Peyer's patch (tissue), 4 donors: ENCODE measurements around the gene APOM. TPM values are rescaled to one million over a fixed set of nuclear protein-coding genes. Genes with fewer than 3 reads are reported as not detected.
A peak's percentile ranks its signal among the peaks of the same experiment; 100 is the strongest.

Experiments
- DNase-seq, 3 donors: peaks; one replicate each; pipeline ENCODE4 v3.0.0-alpha.2; 2017 to 2019
- H3K27ac ChIP-seq, 4 donors: fragments of 200-600 bp; sonication (generic); one replicate each; pipeline ENCODE4 v1.5.1; 2016 to 2019
- H3K27me3 ChIP-seq, 2 donors: fragments of 200-600 bp; sonication (generic); one replicate each; pipeline ENCODE4 v1.5.1; 2019
- H3K36me3 ChIP-seq, 3 donors: fragments of 200-600 bp; sonication (generic); one replicate each; pipeline ENCODE4 v1.5.1; 2016 to 2019
- H3K4me1 ChIP-seq, 4 donors: fragments of 200-600 bp; sonication (generic); one replicate each; pipeline ENCODE4 v1.5.1; 2016 to 2019
- H3K4me3 ChIP-seq, 4 donors: fragments of 200-600 bp; sonication (generic); 1 replicate in 3 of 4; 2 replicates in 1 of 4; pipeline ENCODE4 v1.5.1; 2016 to 2019; ENCODE audit warnings: mild to moderate bottlenecking in 1 of 4
- H3K9me3 ChIP-seq, 4 donors: fragments of 200-600 bp; sonication (generic); one replicate each; pipeline ENCODE4 v1.5.1; 2016 to 2019; ENCODE audit warnings: mild to moderate bottlenecking in 1 of 4
- CTCF ChIP-seq, 6 experiments: fragments of 450-650 bp in 4 of 6; fragments of 200-600 bp in 2 of 6; sonication (generic) in 1 of 6; IDR thresholded peaks; one replicate each; pipeline ENCODE4 v1.5.1; 2017 to 2019; ENCODE audit warnings: antibody characterized with exemption in 6 of 6, mild to moderate bottlenecking in 3 of 6, moderate library complexity in 1 of 6
- POLR2A ChIP-seq, 2 donors: fragments of 450-650 bp; IDR thresholded peaks; one replicate each; pipeline ENCODE4 v1.5.1; 2017; ENCODE audit warnings: antibody characterized with exemption in 2 of 2, mild to moderate bottlenecking in 2 of 2, moderate library complexity in 2 of 2
- total RNA-seq, 4 donors: library from RNA; depleted of rRNA; stranded (reverse); fragments of >200 nt; gene quantifications; one replicate each; pipeline ENCODE4 v1.1.0, GENCODE V29; 2016

The APOM gene
- total RNA-seq, 4 donors from 2014 or later, result 10.0 to 34.9 (median 10.9) TPM; not detected in 1

DNA sequence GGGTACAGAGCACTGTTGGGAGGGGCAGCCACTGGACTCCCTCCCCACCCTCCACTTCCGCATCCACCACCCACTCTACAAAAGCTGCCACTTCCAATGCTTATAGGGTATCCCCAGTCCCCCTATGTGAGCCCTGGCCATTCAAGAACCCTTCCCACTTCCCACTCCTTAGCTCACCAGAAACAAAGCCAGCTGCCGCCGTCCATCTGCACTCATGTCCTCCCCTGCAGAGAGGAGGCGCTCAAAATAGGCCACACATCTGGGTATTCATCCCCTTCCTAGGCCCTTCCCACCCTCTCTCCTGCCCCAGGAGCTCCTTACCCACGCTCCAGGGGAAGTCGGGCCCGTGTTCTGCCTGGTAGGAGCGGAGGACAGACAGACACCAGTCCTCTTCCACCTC, 31.6 kb downstream of the APOM start:
- H3K4me3 ChIP-seq, result no peak overlapping the region
- no peaks in the 10 kb centered on the region for H3K9me3 ChIP-seq
- H3K36me3 ChIP-seq, result peaks cover 0 to 68% (median 0%) of the 10 kb centered on the region in 3 donors
- H3K27me3 ChIP-seq, result no peaks in the 10 kb centered on the region
- TF ChIP-seq CTCF (IDR thresholded peaks at IDR 0.05) (no peak), POLR2A (IDR thresholded peaks at IDR 0.05) (no peak)
- peaks cover 0 to 8% (median 0%) of the 10 kb centered on the region in 4 donors for H3K4me1 ChIP-seq
- no peak overlapping the region for H3K27ac ChIP-seq
- no peak for DNase-seq

- DNase-seq, result no peak
- H3K4me1 ChIP-seq, result peaks cover 0 to 5% (median 0%) of the 10 kb centered on the region in 4 donors
- no peaks in the 10 kb centered on the region for H3K27me3 ChIP-seq
- H3K9me3 ChIP-seq, result no peaks in the 10 kb centered on the region
- H3K27ac ChIP-seq, result no peak overlapping the region
- no peak for TF ChIP-seq POLR2A (IDR thresholded peaks at IDR 0.05)
- TF ChIP-seq CTCF (IDR thresholded peaks at IDR 0.05), result no peak
- no peak overlapping the region for H3K4me3 ChIP-seq
- H3K36me3 ChIP-seq, result peaks cover 0 to 75% (median 0%) of the 10 kb centered on the region in 3 donors
Observed at GRCh38 chr6:31687860-31688693, 32.4 kb downstream of the APOM start.

- no peak for DNase-seq
- Histone ChIP-seq H3K36me3 (peaks cover 0 to 89% (median 0%) of the 10 kb centered on the region in 3 donors), H3K4me3 (no peak overlapping the region), H3K9me3 (no peaks in the 10 kb centered on the region), H3K27ac (peak overlapping the region in 2 of 4 donors; percentile 70 to 77), H3K27me3 (no peaks in the 10 kb centered on the region), H3K4me1 (peaks cover 0 to 5% (median 0%) of the 10 kb centered on the region in 4 donors)
- TF ChIP-seq CTCF (IDR thresholded peaks at IDR 0.05) (peak in 3 of 6 experiments; percentile 18 to 39 (median 26)), POLR2A (IDR thresholded peaks at IDR 0.05) (no peak)
Observed at GRCh38 chr6:31689249-31690110, 33.8 kb downstream of the APOM start.

DNA sequence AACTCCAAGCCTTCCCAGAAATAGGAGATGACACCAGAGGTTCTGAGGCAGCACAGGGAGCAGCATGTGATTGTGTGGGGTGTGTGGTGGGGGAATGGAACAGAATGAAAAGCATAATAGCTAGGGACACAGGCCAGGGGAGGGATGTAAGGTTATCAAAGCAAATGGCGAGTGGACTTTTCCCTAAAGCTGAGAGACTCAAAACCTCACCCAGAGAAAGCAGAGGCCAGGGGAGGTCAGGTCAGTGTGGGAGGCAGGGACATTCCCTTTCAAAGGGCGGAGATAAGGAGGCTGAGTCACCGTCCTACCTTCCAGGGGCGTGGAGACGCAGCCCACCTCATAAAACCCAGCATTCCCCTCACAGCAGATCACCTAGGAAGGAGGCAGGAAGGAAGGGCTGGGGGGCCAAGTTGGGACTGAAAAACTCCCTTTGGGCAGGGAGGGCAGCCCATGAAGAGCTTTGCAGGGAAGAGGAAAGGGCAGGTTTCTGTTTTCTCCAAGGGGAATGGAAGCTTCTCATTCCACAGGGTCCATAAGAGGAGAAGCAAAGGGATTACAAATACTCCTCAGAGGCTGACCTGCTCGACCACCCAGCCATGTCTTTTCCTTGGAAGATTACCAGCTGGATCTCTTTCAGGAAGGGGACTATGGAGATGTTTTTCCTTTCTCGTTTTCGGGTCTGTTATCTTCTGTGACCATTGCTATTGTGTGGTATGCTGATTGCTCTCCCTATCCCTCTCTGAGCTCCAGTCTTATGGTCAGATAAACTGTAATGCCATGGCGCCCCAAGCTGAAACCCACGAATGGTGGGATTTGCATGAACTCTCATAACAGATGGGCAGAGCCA, 34.8 kb downstream of the APOM start:
- no peak overlapping the region for H3K4me3 ChIP-seq
- DNase-seq, result peak in 2 of 3 donors; percentile 72 to 75
- peak overlapping the region in 3 of 4 donors; percentile 55 to 77 (median 70) for H3K27ac ChIP-seq
- no peak for TF ChIP-seq POLR2A (IDR thresholded peaks at IDR 0.05)
- no peak for TF ChIP-seq CTCF (IDR thresholded peaks at IDR 0.05)
- peaks cover 0 to 5% (median 0%) of the 10 kb centered on the region in 4 donors for H3K4me1 ChIP-seq
- H3K36me3 ChIP-seq, result peaks cover 0 to 99% (median 0%) of the 10 kb centered on the region in 3 donors
- H3K9me3 ChIP-seq, result no peaks in the 10 kb centered on the region
- H3K27me3 ChIP-seq, result no peaks in the 10 kb centered on the region

DNA sequence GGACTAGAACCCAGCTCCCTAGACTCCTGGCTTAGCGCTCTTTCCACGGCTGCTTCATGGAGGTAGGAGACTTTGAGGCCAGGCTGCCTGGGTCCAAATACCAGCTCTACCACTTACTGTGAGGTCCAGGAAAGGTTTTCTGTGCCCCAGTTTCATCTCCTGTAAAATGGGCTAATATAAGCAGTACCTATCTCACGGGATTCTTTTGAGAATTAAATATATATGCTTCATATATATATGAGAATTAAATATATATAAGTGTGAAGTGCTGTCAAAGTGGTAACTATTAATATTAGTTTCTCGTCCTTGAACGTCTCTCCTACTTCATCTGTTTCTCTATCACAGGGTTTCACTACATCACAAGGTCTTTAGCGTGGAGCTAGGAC, 35.4 kb downstream of the APOM start:
- no peak for TF ChIP-seq CTCF (IDR thresholded peaks at IDR 0.05)
- no peak for TF ChIP-seq POLR2A (IDR thresholded peaks at IDR 0.05)
- no peaks in the 10 kb centered on the region for H3K9me3 ChIP-seq
- H3K4me3 ChIP-seq, result no peak overlapping the region
- peak overlapping the region in 3 of 4 donors; percentile 55 to 77 (median 70) for H3K27ac ChIP-seq
- DNase-seq, result no peak
- peaks cover 0 to 100% (median 0%) of the 10 kb centered on the region in 3 donors for H3K36me3 ChIP-seq
- H3K4me1 ChIP-seq, result peaks cover 0 to 5% (median 0%) of the 10 kb centered on the region in 4 donors
- H3K27me3 ChIP-seq, result no peaks in the 10 kb centered on the region
